ENCODE measurements around the gene UBR4. TPM values are rescaled to one million over a fixed set of nuclear protein-coding genes. Genes with fewer than 3 reads are reported as not detected.

UBR4 gene
- total and polyA plus RNA-seq, 3 donors from 2014 or later: 301 to 708 (median 613) TPM

GRCh38 chr1:19210772-19211549 is 895 bp upstream of the UBR4 start:
- WGBS, 2 donors: 10 to 14% methylated on average over 12 of the region's 12 CpGs
- Histone ChIP-seq H3K4me3 (peak overlapping the region; percentile 73 to 100), H3K27ac (peak overlapping the region; percentile 91 to 92), H3K36me3 (ENCODE audit: low read depth, missing control alignments) (no peaks in the 10 kb centered on the region), H3K9me3 (no peaks in the 10 kb centered on the region), H3K4me1 (peaks cover 40% of the 10 kb centered on the region), H3K27me3 (no peaks in the 10 kb centered on the region)
- DNase-seq: no peak
- TF ChIP-seq CTCF (IDR thresholded peaks at IDR 0.05): no peak
- no peak for TF ChIP-seq POLR2A (IDR thresholded peaks at IDR 0.05)
- intact Hi-C loops (cut with DNase I; ENCODE audit: low total_unique reads): no loop called here

GRCh38 chr1:19209439-19209989 is 552 bp downstream of the UBR4 start:
- peak overlapping the region; percentile 91 to 92 for H3K27ac ChIP-seq
- WGBS, 2 donors: 0 to 1% methylated on average over 14 to 28 of the region's 28 CpGs
- no peak for TF ChIP-seq CTCF (IDR thresholded peaks at IDR 0.05)
- TF ChIP-seq POLR2A (IDR thresholded peaks at IDR 0.05): no peak
- peak; percentile 56 for DNase-seq
- intact Hi-C loops (cut with DNase I; ENCODE audit: low total_unique reads): no loop called here
- H3K36me3 ChIP-seq (ENCODE audit: low read depth, missing control alignments): no peaks in the 10 kb centered on the region
- no peaks in the 10 kb centered on the region for H3K27me3 ChIP-seq
- no peaks in the 10 kb centered on the region for H3K9me3 ChIP-seq
- H3K4me1 ChIP-seq: peaks cover 48% of the 10 kb centered on the region
- H3K4me3 ChIP-seq: peak overlapping the region; percentile 73 to 100

GRCh38 chr1:19208710-19209438 is 1.2 kb downstream of the UBR4 start:
- no peaks in the 10 kb centered on the region for H3K36me3 ChIP-seq (ENCODE audit: low read depth, missing control alignments)
- TF ChIP-seq POLR2A (IDR thresholded peaks at IDR 0.05) (no peak), CTCF (IDR thresholded peaks at IDR 0.05) (no peak)
- no peak for DNase-seq
- peak overlapping the region; percentile 73 to 100 for H3K4me3 ChIP-seq
- peak overlapping the region; percentile 91 to 92 for H3K27ac ChIP-seq
- no peaks in the 10 kb centered on the region for H3K27me3 ChIP-seq
- intact Hi-C loops (cut with DNase I; ENCODE audit: low total_unique reads): no loop called here
- H3K4me1 ChIP-seq: peaks cover 48% of the 10 kb centered on the region
- H3K9me3 ChIP-seq: no peaks in the 10 kb centered on the region
- 14 to 20% methylated on average over 8 of the region's 8 CpGs for WGBS, 2 donors

GRCh38 chr1:19206947-19207346 is 3.1 kb downstream of the UBR4 start:
- H3K27ac ChIP-seq: peak overlapping the region; percentile 29 to 43
- no peak overlapping the region for H3K4me3 ChIP-seq
- H3K36me3 ChIP-seq (ENCODE audit: low read depth, missing control alignments): no peaks in the 10 kb centered on the region
- WGBS, 2 donors: 67 to 74% methylated on average over 3 of the region's 3 CpGs
- no peak for DNase-seq
- no peak for TF ChIP-seq POLR2A (IDR thresholded peaks at IDR 0.05)
- TF ChIP-seq CTCF (IDR thresholded peaks at IDR 0.05): no peak
- H3K9me3 ChIP-seq: no peaks in the 10 kb centered on the region
- intact Hi-C loops (cut with DNase I; ENCODE audit: low total_unique reads): no loop called here
- H3K4me1 ChIP-seq: peaks cover 54% of the 10 kb centered on the region
- H3K27me3 ChIP-seq: no peaks in the 10 kb centered on the region
